Measurements from ENCODE around the gene SYNPR.
A peak's percentile ranks its signal among the peaks of the same experiment; 100 is the strongest.

Gene SYNPR

DNA sequence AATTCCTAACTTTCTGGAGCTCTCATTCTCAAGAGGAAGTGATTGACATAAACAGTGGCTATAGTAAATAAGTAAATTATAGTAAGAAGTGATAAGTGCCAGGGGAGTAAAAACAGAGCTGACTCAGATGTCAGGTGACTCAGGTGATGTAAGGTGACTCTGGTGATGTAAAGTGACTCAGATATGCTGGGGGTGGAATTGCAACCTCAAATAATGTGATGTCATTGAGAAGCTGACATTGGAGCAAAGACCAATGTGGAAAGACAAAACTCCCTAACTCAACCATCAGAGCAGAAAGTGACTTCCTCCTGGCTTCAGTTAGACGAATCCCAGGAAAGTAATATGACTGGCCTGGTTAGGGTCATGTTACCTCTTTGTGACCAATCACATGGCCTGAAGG is 230.2 kb downstream of the SYNPR start:
- DNase-seq (ENCODE audit: low read depth): no peak
- TF ChIP-seq, protein P1, sequence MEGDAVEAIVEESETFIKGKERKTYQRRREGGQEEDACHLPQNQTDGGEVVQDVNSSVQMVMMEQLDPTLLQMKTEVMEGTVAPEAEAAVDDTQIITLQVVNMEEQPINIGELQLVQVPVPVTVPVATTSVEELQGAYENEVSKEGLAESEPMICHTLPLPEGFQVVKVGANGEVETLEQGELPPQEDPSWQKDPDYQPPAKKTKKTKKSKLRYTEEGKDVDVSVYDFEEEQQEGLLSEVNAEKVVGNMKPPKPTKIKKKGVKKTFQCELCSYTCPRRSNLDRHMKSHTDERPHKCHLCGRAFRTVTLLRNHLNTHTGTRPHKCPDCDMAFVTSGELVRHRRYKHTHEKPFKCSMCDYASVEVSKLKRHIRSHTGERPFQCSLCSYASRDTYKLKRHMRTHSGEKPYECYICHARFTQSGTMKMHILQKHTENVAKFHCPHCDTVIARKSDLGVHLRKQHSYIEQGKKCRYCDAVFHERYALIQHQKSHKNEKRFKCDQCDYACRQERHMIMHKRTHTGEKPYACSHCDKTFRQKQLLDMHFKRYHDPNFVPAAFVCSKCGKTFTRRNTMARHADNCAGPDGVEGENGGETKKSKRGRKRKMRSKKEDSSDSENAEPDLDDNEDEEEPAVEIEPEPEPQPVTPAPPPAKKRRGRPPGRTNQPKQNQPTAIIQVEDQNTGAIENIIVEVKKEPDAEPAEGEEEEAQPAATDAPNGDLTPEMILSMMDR (conservative IDR thresholded peaks at IDR 0.05; ENCODE audit: low read depth, low read length): no peak
- H3K4me3 ChIP-seq (ENCODE audit: low read depth, low read length): no peak overlapping the region

DNA sequence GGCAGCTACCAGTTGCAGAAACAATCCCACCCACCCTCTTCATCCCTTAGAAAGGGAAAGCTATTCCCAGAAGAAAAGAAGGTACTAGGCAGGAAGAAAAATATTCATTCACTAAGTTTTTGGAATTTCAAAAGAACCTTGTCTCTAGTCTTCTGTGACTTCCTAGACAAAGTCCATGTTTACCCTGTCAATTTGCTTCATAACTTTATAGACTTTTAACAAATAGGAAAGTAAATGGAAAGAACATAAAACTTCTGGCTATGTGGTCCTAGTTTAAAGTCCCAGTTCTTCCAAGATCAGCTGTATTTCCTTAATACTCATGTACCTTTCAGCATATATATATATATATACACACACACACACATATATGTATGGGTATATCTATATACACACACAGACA is 230.7 kb downstream of the SYNPR start:
- TF ChIP-seq, protein P1 (conservative IDR thresholded peaks at IDR 0.05; ENCODE audit: low read depth, low read length): no peak
- H3K4me3 ChIP-seq (ENCODE audit: low read depth, low read length): no peak overlapping the region
- DNase-seq (ENCODE audit: low read depth): no peak

DNA sequence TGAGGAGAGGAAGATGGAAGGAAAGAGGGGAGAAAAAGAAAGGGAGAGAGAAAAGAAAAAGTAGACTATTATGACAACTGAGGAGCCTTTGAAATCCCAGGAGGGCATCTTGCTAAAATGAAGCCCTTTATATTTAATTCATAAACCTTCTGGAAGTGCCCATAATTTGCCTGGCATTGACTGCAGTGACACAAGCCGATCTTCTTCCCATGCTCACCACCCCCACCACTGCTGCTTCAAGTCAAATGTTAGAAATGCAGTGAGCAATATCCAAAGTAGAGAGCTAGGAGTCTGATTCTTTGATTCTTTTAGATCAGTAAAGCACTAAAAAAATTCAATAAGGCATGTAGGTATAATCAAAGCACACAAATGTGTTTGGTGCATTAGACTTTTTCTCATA is 235.7 kb downstream of the SYNPR start:
- DNase-seq (ENCODE audit: low read depth): no peak
- TF ChIP-seq, protein P1 (conservative IDR thresholded peaks at IDR 0.05; ENCODE audit: low read depth, low read length): no peak

DNA sequence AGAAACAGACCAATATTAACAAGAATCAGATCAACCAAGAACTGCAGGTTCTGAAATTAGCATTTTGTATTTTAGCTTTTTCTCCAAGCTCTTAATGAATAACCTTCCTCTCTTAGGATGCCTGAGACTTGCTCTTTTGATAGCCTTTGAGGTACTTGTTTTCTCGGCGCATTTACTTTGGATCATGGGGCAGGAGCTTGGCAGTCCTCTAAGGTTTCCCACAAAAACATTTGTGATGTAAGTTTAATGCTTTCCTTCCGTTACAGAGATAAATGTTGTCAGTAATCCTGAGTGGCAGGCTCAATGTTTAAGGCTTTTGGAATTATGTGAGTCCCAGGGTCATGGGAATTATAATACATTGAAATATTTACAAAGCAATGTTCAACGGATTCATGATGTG is 236.6 kb downstream of the SYNPR start:
- DNase-seq (ENCODE audit: low read depth): no peak
- no peak overlapping the region for H3K4me3 ChIP-seq (ENCODE audit: low read depth, low read length)
- TF ChIP-seq, protein P1 (conservative IDR thresholded peaks at IDR 0.05; ENCODE audit: low read depth, low read length): no peak

More for the DNA sequence above, 235.7 kb downstream of the SYNPR start:
- no peak overlapping the region for H3K4me3 ChIP-seq (ENCODE audit: low read depth, low read length)

DNA sequence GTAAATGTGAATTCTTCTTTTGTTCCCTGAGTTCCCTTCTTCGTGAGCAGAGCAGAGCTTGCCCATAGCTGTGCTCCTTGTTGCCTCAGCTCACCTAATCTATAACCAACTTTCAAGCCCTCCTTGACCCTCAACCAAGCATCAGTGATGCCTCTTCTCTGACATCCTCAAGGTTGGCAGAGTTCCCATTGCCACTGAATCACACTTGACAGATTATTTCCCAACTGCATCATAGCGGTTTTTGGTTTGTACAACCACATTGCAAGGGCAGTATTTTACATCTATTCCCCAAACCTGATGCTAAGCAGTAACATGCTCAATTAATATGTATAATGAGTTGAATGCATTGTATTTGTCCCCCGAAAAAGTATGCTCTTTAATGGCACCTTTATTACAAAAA is 241.3 kb downstream of the SYNPR start:
- peak; percentile 3 for DNase-seq (ENCODE audit: low read depth)
- H3K4me3 ChIP-seq (ENCODE audit: low read depth, low read length): no peak overlapping the region
- TF ChIP-seq, protein P1 (conservative IDR thresholded peaks at IDR 0.05; ENCODE audit: low read depth, low read length): no peak

DNA sequence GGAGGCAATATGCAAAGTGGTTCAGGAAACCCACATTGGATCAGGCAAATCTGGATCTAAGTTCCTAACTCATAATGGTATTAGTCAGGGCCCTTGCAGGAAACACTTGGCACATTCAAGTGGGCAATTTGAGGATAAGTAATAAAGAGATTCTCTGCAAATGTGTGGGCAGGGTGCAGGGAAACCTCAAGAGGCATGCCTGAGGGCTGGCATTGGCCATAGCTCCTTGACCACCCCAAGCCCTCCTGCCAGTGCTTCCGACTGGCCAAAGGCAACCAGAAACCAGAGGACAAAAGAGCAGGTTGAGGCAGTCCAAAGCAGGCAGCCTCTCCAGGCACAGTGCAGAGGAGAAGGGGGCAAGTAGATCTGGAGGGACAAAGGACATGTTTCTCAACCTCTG is 243.5 kb downstream of the SYNPR start:
- H3K4me3 ChIP-seq (ENCODE audit: low read depth, low read length): no peak overlapping the region
- TF ChIP-seq, protein P1 (conservative IDR thresholded peaks at IDR 0.05; ENCODE audit: low read depth, low read length): no peak
- no peak for DNase-seq (ENCODE audit: low read depth)

DNA sequence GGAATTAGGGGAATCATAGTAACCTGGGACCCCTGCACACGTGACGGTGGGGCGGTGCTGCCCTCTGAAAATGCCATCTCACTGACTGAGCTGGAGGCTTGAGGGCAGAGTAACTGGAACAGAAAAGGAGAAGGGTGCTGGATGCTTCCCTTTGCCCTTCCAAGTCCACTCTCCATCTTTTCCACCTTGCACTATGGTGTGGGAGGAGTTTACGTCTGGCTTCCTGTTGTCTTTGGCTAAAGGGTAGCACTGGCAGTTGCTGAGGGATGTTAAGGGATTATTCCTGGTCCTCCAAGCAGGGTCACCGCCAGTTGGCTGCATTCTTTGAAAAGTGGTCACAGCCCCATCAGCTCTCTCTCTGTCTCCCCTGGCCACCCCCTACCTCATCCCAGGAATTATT is 245.0 kb downstream of the SYNPR start:
- DNase-seq (ENCODE audit: low read depth): no peak
- TF ChIP-seq, protein P1 (conservative IDR thresholded peaks at IDR 0.05; ENCODE audit: low read depth, low read length): no peak
- H3K4me3 ChIP-seq (ENCODE audit: low read depth, low read length): no peak overlapping the region

Measured in choroid plexus epithelial cell (primary cell).